AG04450 (cell line): Measurements from ENCODE around the gene MAP7. TPM values are rescaled to one million over a fixed set of nuclear protein-coding genes. Genes with fewer than 3 reads are reported as not detected.
A peak's percentile ranks its signal among the peaks of the same experiment; 100 is the strongest.

Source experiments
- CTCF ChIA-PET: fragments of 300-600, 350-600 bp; formaldehyde crosslinking; extraction: SDS; loops from one replicate; lab custom pipeline; 2022; ENCODE audit warnings: antibody characterized with exemption, inconsistent platforms; lab: Charles Lee
- POLR2A ChIA-PET: fragments of 350-600 bp; formaldehyde crosslinking; extraction: SDS; loops from one replicate; lab custom pipeline; 2021; ENCODE audit warnings: antibody characterized with exemption, inconsistent platforms; lab: Yijun Ruan, JAX
- DNase-seq: peaks from one replicate; pipeline ENCODE4 v3.0.0-alpha.2; 2011; ENCODE audit warnings: low read depth, low spot score
- H3K27ac ChIP-seq: one replicate; pipeline ENCODE4 v1.5.1; 2012; ENCODE audit warnings: low read depth, low read length, control low read depth
- H3K27me3 ChIP-seq: one replicate; pipeline ENCODE4 v1.6.0; 2012; ENCODE audit warnings: low read length; ENCODE audit not compliant: control insufficient read depth, insufficient read depth
- H3K4me3 ChIP-seq: 2 replicates; pipeline ENCODE4 v1.5.1; 2011; ENCODE audit warnings: mild to moderate bottlenecking, low read depth, low read length, control low read depth
- H3K9me3 ChIP-seq: 2 replicates; pipeline ENCODE4 v1.5.1; 2012; ENCODE audit warnings: low read length; ENCODE audit not compliant: control insufficient read depth, insufficient read depth
- CTCF ChIP-seq: IDR thresholded peaks from 2 replicates; pipeline ENCODE4 v1.5.1; 2011; ENCODE audit warnings: low read depth, low read length, control low read depth, inconsistent platforms
- polyA plus RNA-seq: library from polyadenylated mRNA; depleted of rRNA; stranded (reverse); fragments of >200 nt; gene quantifications from 2 replicates; pipeline ENCODE4 v1.2.3, GENCODE V29; 2011

MAP7 gene
- polyA plus RNA-seq, 1 experiment, result 0.30 TPM

- no peak for DNase-seq
- no peak overlapping the region for H3K27ac ChIP-seq
- ChIA-PET CTCF (interaction anchor here (0.6 to 1.4 kb wide), 5 partner anchors 9 to 348 kb away, joined by 3 to 5 read pairs (median 3); partner anchors contain the start of gene MAP3K5), POLR2A (no interaction called here)
- no peak overlapping the region for H3K4me3 ChIP-seq
- no peaks in the 10 kb centered on the region; the same call in 1 of the 2 replicates for H3K9me3 ChIP-seq
- no peak for TF ChIP-seq CTCF
- peaks cover 11% of the 10 kb centered on the region for H3K27me3 ChIP-seq
Measured at GRCh38 chr6:136548582-136549299, 1.5 kb downstream of the MAP7 start.

- Histone ChIP-seq H3K27ac (no peak overlapping the region), H3K9me3 (no peaks in the 10 kb centered on the region; the same call in 1 of the 2 replicates), H3K4me3 (no peak overlapping the region), H3K27me3 (peaks cover 11% of the 10 kb centered on the region)
- ChIA-PET POLR2A (interaction anchor here (0.6 to 1.0 kb wide), 2 partner anchors 62 to 494 kb away, joined by 3 to 4 read pairs; no protein-coding TSS in a partner anchor), CTCF (interaction anchor here (0.7 to 1.7 kb wide), 15 partner anchors 8 to 1097 kb away, joined by 3 to 7 read pairs (median 3); partner anchors contain the start of gene MAP3K5)
- TF ChIP-seq CTCF, result no peak
- DNase-seq, result no peak
Measured at GRCh38 chr6:136547871-136548270, 2.4 kb downstream of the MAP7 start.

- H3K27me3 ChIP-seq, result peaks cover 11% of the 10 kb centered on the region
- peak; percentile 85 for TF ChIP-seq CTCF
- no peak overlapping the region for H3K27ac ChIP-seq
- ChIA-PET POLR2A (interaction anchor here (0.6 to 1.0 kb wide), 2 partner anchors 63 to 494 kb away, joined by 3 to 4 read pairs; no protein-coding TSS in a partner anchor), CTCF (interaction anchor here (0.5 to 1.7 kb wide), 21 partner anchors 8 to 1096 kb away, joined by 3 to 7 read pairs (median 3); partner anchors contain the start of gene MAP3K5)
- no peaks in the 10 kb centered on the region; the same call in 1 of the 2 replicates for H3K9me3 ChIP-seq
- no peak overlapping the region for H3K4me3 ChIP-seq
- DNase-seq, result no peak
Measured at GRCh38 chr6:136547336-136547735, 2.9 kb downstream of the MAP7 start.

- Histone ChIP-seq H3K27me3 (peaks cover 11% of the 10 kb centered on the region), H3K27ac (no peak overlapping the region), H3K9me3 (no peaks in the 10 kb centered on the region; the same call in 1 of the 2 replicates), H3K4me3 (no peak overlapping the region)
- TF ChIP-seq CTCF, result no peak
- ChIA-PET POLR2A (no interaction called here), CTCF (interaction anchor here (0.9 to 1.7 kb wide), 5 partner anchors 10 to 320 kb away, joined by 3 to 6 read pairs (median 4); no protein-coding TSS in a partner anchor)
- no peak for DNase-seq
Measured at GRCh38 chr6:136546331-136546730, 3.9 kb downstream of the MAP7 start.

GRCh38 chr6:136544326-136544725 lies 5.9 kb downstream of the MAP7 start:
- no peak for DNase-seq
- Histone ChIP-seq H3K27ac (no peak overlapping the region), H3K4me3 (no peak overlapping the region), H3K27me3 (peaks cover 8% of the 10 kb centered on the region), H3K9me3 (no peaks in the 10 kb centered on the region)
- TF ChIP-seq CTCF, result no peak
- CTCF ChIA-PET, result no interaction called here
- POLR2A ChIA-PET, result no interaction called here
